Astrocyte of the cerebellum (primary cell): Measurements from ENCODE around the gene TMPRSS11D.

Source experiments
- DNase-seq: peaks from one replicate; pipeline ENCODE4 v3.0.0-alpha.2; 2011; ENCODE audit warnings: low read depth
- H3K4me3 ChIP-seq: 2 replicates; pipeline ENCODE4 v1.5.1; 2011; ENCODE audit warnings: mild to moderate bottlenecking, low read depth, low read length, moderate library complexity
- in situ Hi-C: cut with HindIII; loops from 2 replicates; pipeline ENCODE4 v1.10.0; 2017; ENCODE audit warnings: low sequenced_read_pairs
- TF ChIP-seq, protein P1 (sequence below): IDR thresholded peaks from 2 replicates; pipeline ENCODE4 v1.5.1; 2012; ENCODE audit warnings: low read length, low read depth, moderate library complexity, mild to moderate bottlenecking; ENCODE audit errors: missing control alignments

Gene TMPRSS11D

DNA sequence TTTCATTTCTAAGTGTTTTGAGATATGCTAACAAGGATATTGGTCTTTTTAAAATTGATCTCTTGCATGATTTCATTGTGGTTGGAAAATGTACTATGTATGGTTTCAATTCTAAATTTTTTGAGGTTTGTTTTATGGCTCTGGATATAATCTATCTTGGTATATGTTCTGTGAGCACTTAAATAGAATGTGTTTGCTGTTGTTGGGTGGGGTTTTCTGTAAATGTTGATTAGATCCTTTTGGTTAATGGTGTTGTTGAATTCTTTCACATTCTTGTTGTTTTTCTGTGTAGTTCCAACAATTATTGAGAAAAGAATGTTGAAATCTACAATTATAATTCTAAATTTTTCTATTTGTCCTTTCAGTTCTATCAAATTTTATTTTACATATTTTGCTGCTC is 87.0 kb downstream of the TMPRSS11D start:
- H3K4me3 ChIP-seq = no peak overlapping the region
- no peak for DNase-seq
- in situ Hi-C loops = no loop called here
- TF ChIP-seq, protein P1, sequence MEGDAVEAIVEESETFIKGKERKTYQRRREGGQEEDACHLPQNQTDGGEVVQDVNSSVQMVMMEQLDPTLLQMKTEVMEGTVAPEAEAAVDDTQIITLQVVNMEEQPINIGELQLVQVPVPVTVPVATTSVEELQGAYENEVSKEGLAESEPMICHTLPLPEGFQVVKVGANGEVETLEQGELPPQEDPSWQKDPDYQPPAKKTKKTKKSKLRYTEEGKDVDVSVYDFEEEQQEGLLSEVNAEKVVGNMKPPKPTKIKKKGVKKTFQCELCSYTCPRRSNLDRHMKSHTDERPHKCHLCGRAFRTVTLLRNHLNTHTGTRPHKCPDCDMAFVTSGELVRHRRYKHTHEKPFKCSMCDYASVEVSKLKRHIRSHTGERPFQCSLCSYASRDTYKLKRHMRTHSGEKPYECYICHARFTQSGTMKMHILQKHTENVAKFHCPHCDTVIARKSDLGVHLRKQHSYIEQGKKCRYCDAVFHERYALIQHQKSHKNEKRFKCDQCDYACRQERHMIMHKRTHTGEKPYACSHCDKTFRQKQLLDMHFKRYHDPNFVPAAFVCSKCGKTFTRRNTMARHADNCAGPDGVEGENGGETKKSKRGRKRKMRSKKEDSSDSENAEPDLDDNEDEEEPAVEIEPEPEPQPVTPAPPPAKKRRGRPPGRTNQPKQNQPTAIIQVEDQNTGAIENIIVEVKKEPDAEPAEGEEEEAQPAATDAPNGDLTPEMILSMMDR = no peak

DNA sequence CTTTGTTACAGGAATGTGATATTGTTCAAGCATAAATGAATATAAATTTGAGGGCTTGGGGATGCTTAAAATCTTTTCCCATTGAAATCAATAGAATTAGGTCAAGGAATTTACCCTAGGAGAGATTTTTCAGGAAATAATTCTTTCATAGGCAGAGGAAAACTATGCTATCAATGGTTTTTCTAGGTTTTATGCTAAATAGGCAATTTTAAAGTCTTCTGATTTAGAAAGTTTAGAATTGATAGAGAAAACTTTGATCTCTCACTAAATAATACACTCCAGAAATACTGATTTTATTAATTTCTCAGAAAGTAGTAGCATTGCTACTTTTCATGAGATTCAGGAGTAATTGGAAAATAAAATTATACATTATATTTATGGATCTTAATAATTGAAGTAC is 93.1 kb downstream of the TMPRSS11D start:
- H3K4me3 ChIP-seq = no peak overlapping the region
- TF ChIP-seq, protein P1 = no peak
- in situ Hi-C loops = no loop called here
- no peak for DNase-seq

DNA sequence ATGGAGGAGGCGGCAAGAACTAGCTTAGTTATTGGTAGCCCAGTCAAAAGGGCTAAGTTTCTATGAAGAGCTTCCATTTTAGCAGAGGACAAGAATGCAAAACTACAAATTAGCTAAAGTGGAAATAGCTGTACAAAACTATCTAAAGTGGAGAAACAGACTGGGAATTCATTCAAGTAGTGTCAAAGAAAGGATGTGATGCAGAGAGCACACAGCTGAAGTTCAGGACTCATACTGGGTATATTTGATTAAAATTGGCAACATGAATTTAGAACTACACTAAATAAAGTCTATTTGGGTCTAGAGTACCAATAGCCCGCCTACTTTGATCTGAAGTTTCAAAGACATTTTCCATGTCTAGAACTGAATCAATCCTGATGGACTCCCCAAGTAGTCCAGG is 96.5 kb downstream of the TMPRSS11D start:
- DNase-seq = no peak
- TF ChIP-seq, protein P1 = no peak
- in situ Hi-C loops = no loop called here

DNA sequence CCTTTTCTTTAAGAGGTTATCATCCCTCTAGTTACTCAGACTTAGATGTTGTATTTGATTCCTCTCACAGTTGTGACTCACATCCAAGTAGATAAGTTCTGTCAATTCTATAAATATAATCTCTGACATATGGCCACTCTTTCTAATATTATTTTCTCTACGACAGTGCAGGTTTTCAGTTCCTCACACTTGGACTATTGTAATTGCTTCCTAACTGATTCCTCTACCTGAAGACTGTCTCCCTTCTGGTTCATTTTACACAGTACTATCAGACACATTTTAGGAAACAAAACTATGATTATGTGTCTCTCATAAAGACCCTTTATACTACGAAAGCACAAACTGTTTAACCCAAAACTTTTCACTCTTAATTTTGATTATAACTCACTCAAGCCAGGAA is 98.3 kb downstream of the TMPRSS11D start:
- in situ Hi-C loops = no loop called here
- TF ChIP-seq, protein P1 = no peak
- no peak overlapping the region for H3K4me3 ChIP-seq
- no peak for DNase-seq

More for the DNA sequence above, 96.5 kb downstream of the TMPRSS11D start:
- H3K4me3 ChIP-seq = no peak overlapping the region

DNA sequence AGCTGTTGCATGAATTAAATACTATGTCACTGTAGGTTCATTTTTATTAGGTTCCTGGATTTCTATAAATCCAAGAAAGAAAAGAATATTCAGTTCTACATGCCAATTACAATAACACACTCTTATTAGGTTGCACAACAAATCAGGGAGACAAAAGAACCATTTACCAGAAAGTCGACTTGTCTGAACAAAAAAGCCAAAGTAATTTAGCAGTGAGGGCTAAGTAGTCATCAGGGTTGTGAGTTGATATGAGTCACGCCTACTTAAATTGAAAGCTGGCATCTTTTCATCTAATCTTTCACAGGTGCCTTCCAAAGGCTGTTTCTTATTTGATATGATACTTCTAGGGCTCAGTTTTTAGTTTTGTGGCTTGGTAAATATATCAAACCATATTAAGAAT is 104.2 kb downstream of the TMPRSS11D start:
- H3K4me3 ChIP-seq = no peak overlapping the region
- no peak for DNase-seq
- in situ Hi-C loops = no loop called here
- TF ChIP-seq, protein P1 = no peak

DNA sequence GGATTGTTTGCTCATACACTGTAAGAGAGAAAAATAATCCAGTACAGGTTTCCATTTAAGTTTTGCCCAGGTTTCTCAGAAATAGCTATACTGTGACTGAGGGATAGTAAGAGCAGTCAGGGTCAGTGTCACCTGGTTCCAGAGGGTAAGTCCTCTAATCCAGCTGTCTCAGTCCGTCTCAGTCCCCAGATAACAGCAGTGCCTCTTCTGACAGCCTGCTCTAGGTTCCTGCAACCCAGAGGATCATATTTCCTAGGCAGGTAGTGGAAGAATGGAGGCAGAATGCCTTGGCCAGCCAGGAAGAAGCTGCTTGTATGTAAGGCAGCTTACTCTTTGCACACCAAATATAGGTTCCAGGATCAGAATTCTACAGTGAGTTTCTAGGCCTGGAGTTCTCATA is 107.1 kb downstream of the TMPRSS11D start:
- TF ChIP-seq, protein P1 = no peak
- in situ Hi-C loops = no loop called here
- DNase-seq = no peak
- no peak overlapping the region for H3K4me3 ChIP-seq
